ENCODE results near the gene ZBTB45. TPM values are rescaled to one million over a fixed set of nuclear protein-coding genes. Genes with fewer than 3 reads are reported as not detected.

The ZBTB45 gene
- total RNA-seq, 1 experiment from 2014 or later = 12.0 TPM

DNA sequence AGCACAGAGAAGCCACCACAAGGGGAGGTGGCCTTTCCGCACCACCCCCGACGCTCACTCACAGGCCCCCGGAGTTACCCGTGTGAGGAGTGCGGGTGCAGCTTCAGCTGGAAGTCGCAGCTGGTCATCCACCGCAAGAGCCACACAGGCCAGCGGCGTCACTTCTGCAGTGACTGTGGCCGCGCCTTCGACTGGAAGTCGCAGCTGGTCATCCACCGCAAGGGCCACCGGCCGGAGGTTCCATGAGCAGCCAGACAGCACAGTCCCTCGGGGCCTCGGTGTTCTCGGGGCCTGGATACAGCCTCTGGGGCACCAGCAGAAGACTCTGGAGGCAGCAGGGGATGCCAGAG, 39.2 kb downstream of the ZBTB45 start:
- POLR2A ChIA-PET = no interaction called here
- BruUV-seq (replicated peaks) = no TSS peak
- no peak overlapping the region for H3K9ac ChIP-seq (ENCODE audit: low read length)

More for the DNA sequence above, 39.2 kb downstream of the ZBTB45 start:
- Histone ChIP-seq H3K79me2 (ENCODE audit: insufficient read depth, low read length) (no peaks in the 10 kb centered on the region), H3K9me2 (ENCODE audit: insufficient read depth) (no peaks in the 10 kb centered on the region), H3K27me3 (ENCODE audit: insufficient read depth, low read length) (no peaks in the 10 kb centered on the region), H4K20me1 (ENCODE audit: insufficient read depth) (no peaks in the 10 kb centered on the region), H3K27ac (ENCODE audit: low read depth, low read length) (no peak overlapping the region), H3K4me1 (ENCODE audit: control insufficient read depth in 1 of 2, insufficient read depth in 2 of 2, low read length in 2 of 2) (peaks cover 4 to 15% of the 10 kb centered on the region in 2 experiments; a peak in 3 of 4 replicates), H3K4me3 (replicated peaks in 1 of 2; ENCODE audit: low read depth in 1 of 2, low read length in 2 of 2) (no peak overlapping the region), H2AFZ (ENCODE audit: low read depth, low read length, poor library complexity, severe bottlenecking) (no peak overlapping the region), H3K4me2 (ENCODE audit: low read length) (no peak overlapping the region), H3K36me3 (ENCODE audit: control insufficient read depth in 1 of 2, insufficient read depth in 2 of 2, low read length in 2 of 2) (no peaks in the 10 kb centered on the region), H3K9me3 (ENCODE audit: control insufficient read depth in 1 of 2, insufficient read depth in 1 of 2, low read depth in 1 of 2, low read length in 2 of 2) (no peaks in the 10 kb centered on the region)
- RAD21 ChIA-PET (ENCODE audit: low non-redundant PET in 1 of 2, low total read pairs in 2 of 2, uncharacterized antibody in 2 of 2, unreplicated experiment in 2 of 2) = no interaction called here
- DNase-seq (ENCODE audit: low read depth, low spot score) (no peak), ATAC-seq (no peak)
- TF ChIP-seq EGR1 (IDR thresholded peaks at IDR 0.05; ENCODE audit: low read depth) (no peak), ZFX (IDR thresholded peaks at IDR 0.05) (no peak), EZH2phosphoT487 (IDR thresholded peaks at IDR 0.05; ENCODE audit: borderline replicate concordance) (no peak), SRF (IDR thresholded peaks at IDR 0.05; ENCODE audit: low read depth) (no peak), CEBPB (IDR thresholded peaks at IDR 0.05; ENCODE audit: low read depth) (no peak), ELF1 (IDR thresholded peaks at IDR 0.05; ENCODE audit: borderline replicate concordance, low read depth) (no peak), YY1 (IDR thresholded peaks at IDR 0.05; ENCODE audit: extremely low read depth, insufficient replicate concordance, low read depth, low read length) (no peak), ZNF274 (IDR thresholded peaks at IDR 0.05; ENCODE audit: low read depth, low read length) (no peak), CBX3 (IDR thresholded peaks at IDR 0.05; ENCODE audit: low read depth) (no peak), POLR2AphosphoS5 (IDR thresholded peaks at IDR 0.05; ENCODE audit: low read depth, low read length) (no peak), TCF7L2 (IDR thresholded peaks at IDR 0.05; ENCODE audit: borderline replicate concordance, extremely low read depth, insufficient read depth, insufficient read length) (no peak), EZH2 (IDR thresholded peaks at IDR 0.05) (no peak), FOSL1 (IDR thresholded peaks at IDR 0.05; ENCODE audit: low read depth) (no peak), JUND (IDR thresholded peaks at IDR 0.05) (no peak)
- TF ChIP-seq, protein P1, sequence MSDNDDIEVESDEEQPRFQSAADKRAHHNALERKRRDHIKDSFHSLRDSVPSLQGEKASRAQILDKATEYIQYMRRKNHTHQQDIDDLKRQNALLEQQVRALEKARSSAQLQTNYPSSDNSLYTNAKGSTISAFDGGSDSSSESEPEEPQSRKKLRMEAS (IDR thresholded peaks at IDR 0.05) = no peak
- TF ChIP-seq, protein P2, sequence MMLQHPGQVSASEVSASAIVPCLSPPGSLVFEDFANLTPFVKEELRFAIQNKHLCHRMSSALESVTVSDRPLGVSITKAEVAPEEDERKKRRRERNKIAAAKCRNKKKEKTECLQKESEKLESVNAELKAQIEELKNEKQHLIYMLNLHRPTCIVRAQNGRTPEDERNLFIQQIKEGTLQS (IDR thresholded peaks at IDR 0.05) = no peak
- TF ChIP-seq, protein P3, sequence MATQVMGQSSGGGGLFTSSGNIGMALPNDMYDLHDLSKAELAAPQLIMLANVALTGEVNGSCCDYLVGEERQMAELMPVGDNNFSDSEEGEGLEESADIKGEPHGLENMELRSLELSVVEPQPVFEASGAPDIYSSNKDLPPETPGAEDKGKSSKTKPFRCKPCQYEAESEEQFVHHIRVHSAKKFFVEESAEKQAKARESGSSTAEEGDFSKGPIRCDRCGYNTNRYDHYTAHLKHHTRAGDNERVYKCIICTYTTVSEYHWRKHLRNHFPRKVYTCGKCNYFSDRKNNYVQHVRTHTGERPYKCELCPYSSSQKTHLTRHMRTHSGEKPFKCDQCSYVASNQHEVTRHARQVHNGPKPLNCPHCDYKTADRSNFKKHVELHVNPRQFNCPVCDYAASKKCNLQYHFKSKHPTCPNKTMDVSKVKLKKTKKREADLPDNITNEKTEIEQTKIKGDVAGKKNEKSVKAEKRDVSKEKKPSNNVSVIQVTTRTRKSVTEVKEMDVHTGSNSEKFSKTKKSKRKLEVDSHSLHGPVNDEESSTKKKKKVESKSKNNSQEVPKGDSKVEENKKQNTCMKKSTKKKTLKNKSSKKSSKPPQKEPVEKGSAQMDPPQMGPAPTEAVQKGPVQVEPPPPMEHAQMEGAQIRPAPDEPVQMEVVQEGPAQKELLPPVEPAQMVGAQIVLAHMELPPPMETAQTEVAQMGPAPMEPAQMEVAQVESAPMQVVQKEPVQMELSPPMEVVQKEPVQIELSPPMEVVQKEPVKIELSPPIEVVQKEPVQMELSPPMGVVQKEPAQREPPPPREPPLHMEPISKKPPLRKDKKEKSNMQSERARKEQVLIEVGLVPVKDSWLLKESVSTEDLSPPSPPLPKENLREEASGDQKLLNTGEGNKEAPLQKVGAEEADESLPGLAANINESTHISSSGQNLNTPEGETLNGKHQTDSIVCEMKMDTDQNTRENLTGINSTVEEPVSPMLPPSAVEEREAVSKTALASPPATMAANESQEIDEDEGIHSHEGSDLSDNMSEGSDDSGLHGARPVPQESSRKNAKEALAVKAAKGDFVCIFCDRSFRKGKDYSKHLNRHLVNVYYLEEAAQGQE (IDR thresholded peaks at IDR 0.05; ENCODE audit: low read depth) = no peak
- intact Hi-C loops (cut with micrococcal nuclease) = no loop called here
- CTCF ChIA-PET = no interaction called here
